ENCODE results near the gene WWOX. TPM values are rescaled to one million over a fixed set of nuclear protein-coding genes. Genes with fewer than 3 reads are reported as not detected.

Gene WWOX
- total RNA-seq, 1 experiment from 2014 or later = 35.6 TPM

GRCh38 chr16:78562650-78563049 lies 463.2 kb downstream of the WWOX start:
- H3K36me3 ChIP-seq (ENCODE audit: low read depth) = no peaks in the 10 kb centered on the region
- no peak overlapping the region for H3K27ac ChIP-seq
- H3K9me2 ChIP-seq (ENCODE audit: insufficient read depth) = no peaks in the 10 kb centered on the region
- no peak overlapping the region for H3K4me3 ChIP-seq
- H3K27me3 ChIP-seq (ENCODE audit: insufficient read depth, low read depth) = no peaks in the 10 kb centered on the region
- H3K4me1 ChIP-seq (replicated peaks; ENCODE audit: insufficient read depth) = peaks cover 7% of the 10 kb centered on the region; the same call in 1 of the 2 replicates
- TF ChIP-seq EZH2 (IDR thresholded peaks at IDR 0.05; ENCODE audit: low read depth) = no peak
- TF ChIP-seq, protein P1, sequence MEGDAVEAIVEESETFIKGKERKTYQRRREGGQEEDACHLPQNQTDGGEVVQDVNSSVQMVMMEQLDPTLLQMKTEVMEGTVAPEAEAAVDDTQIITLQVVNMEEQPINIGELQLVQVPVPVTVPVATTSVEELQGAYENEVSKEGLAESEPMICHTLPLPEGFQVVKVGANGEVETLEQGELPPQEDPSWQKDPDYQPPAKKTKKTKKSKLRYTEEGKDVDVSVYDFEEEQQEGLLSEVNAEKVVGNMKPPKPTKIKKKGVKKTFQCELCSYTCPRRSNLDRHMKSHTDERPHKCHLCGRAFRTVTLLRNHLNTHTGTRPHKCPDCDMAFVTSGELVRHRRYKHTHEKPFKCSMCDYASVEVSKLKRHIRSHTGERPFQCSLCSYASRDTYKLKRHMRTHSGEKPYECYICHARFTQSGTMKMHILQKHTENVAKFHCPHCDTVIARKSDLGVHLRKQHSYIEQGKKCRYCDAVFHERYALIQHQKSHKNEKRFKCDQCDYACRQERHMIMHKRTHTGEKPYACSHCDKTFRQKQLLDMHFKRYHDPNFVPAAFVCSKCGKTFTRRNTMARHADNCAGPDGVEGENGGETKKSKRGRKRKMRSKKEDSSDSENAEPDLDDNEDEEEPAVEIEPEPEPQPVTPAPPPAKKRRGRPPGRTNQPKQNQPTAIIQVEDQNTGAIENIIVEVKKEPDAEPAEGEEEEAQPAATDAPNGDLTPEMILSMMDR (conservative IDR thresholded peaks at IDR 0.05) = no peak
- intact Hi-C loops (cut with micrococcal nuclease; ENCODE audit: unreplicated experiment) = no loop called here
- no peak overlapping the region for H3K4me2 ChIP-seq
- CTCF ChIA-PET = no interaction called here
- H3K9me3 ChIP-seq (ENCODE audit: insufficient read depth, low read depth) = no peaks in the 10 kb centered on the region
- no peaks in the 10 kb centered on the region for H3F3A ChIP-seq (ENCODE audit: insufficient read depth, low read depth)
- no peak for DNase-seq
- no TSS peak for BruUV-seq (replicated peaks)
- no peaks in the 10 kb centered on the region for H3K79me2 ChIP-seq (ENCODE audit: low read depth)
- no peaks in the 10 kb centered on the region for H4K20me1 ChIP-seq (ENCODE audit: insufficient read depth)
- H2AFZ ChIP-seq = no peak overlapping the region
- POLR2A ChIA-PET (ENCODE audit: unreplicated experiment) = interaction anchor here (0.6 kb wide), 1 partner anchor 22 kb away, joined by 3 read pairs; no protein-coding TSS in a partner anchor

DNA sequence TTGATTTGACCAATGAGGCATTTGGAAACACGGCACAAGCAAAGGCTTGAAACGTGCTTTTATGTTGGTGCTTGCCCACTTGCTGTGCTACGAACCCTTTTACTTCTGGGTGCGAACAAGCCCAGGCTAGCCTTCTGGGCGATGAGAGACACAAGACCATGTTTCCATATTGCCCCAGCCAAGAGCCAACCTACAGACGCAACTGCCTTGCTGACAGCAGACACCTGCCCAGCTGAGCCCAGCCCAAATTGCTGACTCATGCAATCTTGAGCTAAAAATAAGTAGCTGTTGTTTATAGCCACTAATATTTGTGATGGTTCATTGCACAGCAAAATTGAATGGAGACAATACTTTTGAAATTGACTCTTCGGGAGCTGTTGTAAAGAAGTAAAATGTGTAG lies 464.5 kb downstream of the WWOX start:
- Histone ChIP-seq H3F3A (ENCODE audit: insufficient read depth, low read depth) (no peaks in the 10 kb centered on the region), H3K9me2 (ENCODE audit: insufficient read depth) (no peaks in the 10 kb centered on the region), H3K27ac (no peak overlapping the region), H3K36me3 (ENCODE audit: low read depth) (no peaks in the 10 kb centered on the region), H3K27me3 (ENCODE audit: insufficient read depth, low read depth) (no peaks in the 10 kb centered on the region), H3K4me3 (no peak overlapping the region), H2AFZ (no peak overlapping the region), H3K4me2 (no peak overlapping the region; the same call in 1 of the 2 replicates), H4K20me1 (ENCODE audit: insufficient read depth) (no peaks in the 10 kb centered on the region), H3K4me1 (replicated peaks; ENCODE audit: insufficient read depth) (peaks cover 7% of the 10 kb centered on the region; the same call in 1 of the 2 replicates), H3K9me3 (ENCODE audit: insufficient read depth, low read depth) (no peaks in the 10 kb centered on the region), H3K79me2 (ENCODE audit: low read depth) (no peaks in the 10 kb centered on the region)
- ChIA-PET POLR2A (ENCODE audit: unreplicated experiment) (interaction anchor here (0.6 kb wide), 1 partner anchor 14 kb away, joined by 3 read pairs; no protein-coding TSS in a partner anchor), CTCF (no interaction called here)
- no TSS peak for BruUV-seq (replicated peaks)
- TF ChIP-seq, protein P1 (conservative IDR thresholded peaks at IDR 0.05) = no peak
- no peak for TF ChIP-seq EZH2 (IDR thresholded peaks at IDR 0.05; ENCODE audit: low read depth)
- DNase-seq = no peak
- intact Hi-C loops (cut with micrococcal nuclease; ENCODE audit: unreplicated experiment) = no loop called here

DNA sequence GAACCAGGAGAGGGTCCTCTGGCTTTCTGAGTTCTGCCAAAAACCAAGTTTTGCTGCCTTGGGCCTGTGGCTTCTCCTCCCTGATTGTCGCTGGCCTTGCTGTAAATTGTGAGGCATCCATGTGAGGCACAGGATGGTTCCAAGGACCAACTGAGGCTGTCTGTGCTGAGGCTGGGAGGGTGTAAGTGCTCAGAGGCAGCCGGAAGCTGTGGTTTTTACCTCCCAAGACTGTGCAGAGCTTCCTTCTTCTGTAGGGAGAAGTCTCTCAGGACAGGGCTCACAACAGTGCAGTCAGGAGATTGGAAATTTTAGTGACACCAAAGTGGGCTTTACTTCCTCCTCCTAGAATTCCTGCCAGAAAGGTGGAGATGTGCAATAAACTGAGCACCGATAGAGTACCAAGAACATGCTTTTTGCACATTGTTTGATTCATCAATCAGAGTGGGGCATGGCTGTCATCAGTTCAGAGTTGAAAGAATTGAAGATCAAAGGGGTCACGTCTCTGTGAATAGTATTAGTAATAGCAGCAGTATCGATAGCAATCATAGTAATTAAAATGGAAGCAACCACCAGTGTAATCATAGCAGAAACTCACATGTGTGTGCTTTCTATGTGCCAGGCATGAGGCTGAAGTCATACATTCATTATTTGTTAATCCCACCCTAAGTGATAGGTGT lies 467.1 kb downstream of the WWOX start:
- Histone ChIP-seq H3K79me2 (ENCODE audit: low read depth) (no peaks in the 10 kb centered on the region), H4K20me1 (ENCODE audit: insufficient read depth) (no peaks in the 10 kb centered on the region), H3K4me2 (no peak overlapping the region), H3K27me3 (ENCODE audit: insufficient read depth, low read depth) (no peaks in the 10 kb centered on the region), H3K27ac (no peak overlapping the region), H3K9me2 (ENCODE audit: insufficient read depth) (no peaks in the 10 kb centered on the region), H3K4me1 (replicated peaks; ENCODE audit: insufficient read depth) (peaks cover 7% of the 10 kb centered on the region; the same call in 1 of the 2 replicates), H3K4me3 (no peak overlapping the region), H3K36me3 (ENCODE audit: low read depth) (no peaks in the 10 kb centered on the region), H3K9me3 (ENCODE audit: insufficient read depth, low read depth) (no peaks in the 10 kb centered on the region), H3F3A (ENCODE audit: insufficient read depth, low read depth) (no peaks in the 10 kb centered on the region), H2AFZ (no peak overlapping the region)
- no peak for DNase-seq
- TF ChIP-seq, protein P1 (conservative IDR thresholded peaks at IDR 0.05) = no peak
- TF ChIP-seq EZH2 (IDR thresholded peaks at IDR 0.05; ENCODE audit: low read depth) = no peak
- no TSS peak for BruUV-seq (replicated peaks)
- intact Hi-C loops (cut with micrococcal nuclease; ENCODE audit: unreplicated experiment) = no loop called here
- ChIA-PET CTCF (no interaction called here), POLR2A (ENCODE audit: unreplicated experiment) (no interaction called here)

Measured in PC-9 (cell line).